MG63 (cell line): ENCODE results near the gene HOXD13. TPM values are rescaled to one million over a fixed set of nuclear protein-coding genes. Genes with fewer than 3 reads are reported as not detected.
A peak's percentile ranks its signal among the peaks of the same experiment; 100 is the strongest.

Experiments used
- DNase-seq: peaks from one replicate; pipeline ENCODE4 v3.0.0-alpha.2; 2020
- H3K27me3 ChIP-seq: fragments of 250-450 bp; sonication (Bioruptor Pico); 2 replicates; pipeline ENCODE4 v1.5.1; 2020; ENCODE audit warnings: mild to moderate bottlenecking, moderate library complexity
- H3K36me3 ChIP-seq: fragments of 250-450 bp; sonication (Bioruptor Pico); 2 replicates; pipeline ENCODE4 v1.5.1; 2020; ENCODE audit warnings: mild to moderate bottlenecking, moderate library complexity
- H3K4me3 ChIP-seq: fragments of 250-450 bp; sonication (Bioruptor Pico); 2 replicates; pipeline ENCODE4 v1.5.1; 2020; ENCODE audit warnings: mild to moderate bottlenecking, moderate library complexity
- H3K9me3 ChIP-seq: fragments of 250-450 bp; sonication (Bioruptor Pico); 2 replicates; pipeline ENCODE4 v1.5.1; 2020; ENCODE audit warnings: mild to moderate bottlenecking, moderate library complexity
- total RNA-seq: library from RNA; depleted of rRNA; stranded (reverse); fragments of >200 nt; shearing (Covaris generic); gene quantifications from 2 replicates; pipeline ENCODE4 v1.2.3, GENCODE V29; 2014; ENCODE audit warnings: low replicate concordance

Gene HOXD13
- total RNA-seq, 1 experiment from 2014 or later, result 5.4 TPM

DNA sequence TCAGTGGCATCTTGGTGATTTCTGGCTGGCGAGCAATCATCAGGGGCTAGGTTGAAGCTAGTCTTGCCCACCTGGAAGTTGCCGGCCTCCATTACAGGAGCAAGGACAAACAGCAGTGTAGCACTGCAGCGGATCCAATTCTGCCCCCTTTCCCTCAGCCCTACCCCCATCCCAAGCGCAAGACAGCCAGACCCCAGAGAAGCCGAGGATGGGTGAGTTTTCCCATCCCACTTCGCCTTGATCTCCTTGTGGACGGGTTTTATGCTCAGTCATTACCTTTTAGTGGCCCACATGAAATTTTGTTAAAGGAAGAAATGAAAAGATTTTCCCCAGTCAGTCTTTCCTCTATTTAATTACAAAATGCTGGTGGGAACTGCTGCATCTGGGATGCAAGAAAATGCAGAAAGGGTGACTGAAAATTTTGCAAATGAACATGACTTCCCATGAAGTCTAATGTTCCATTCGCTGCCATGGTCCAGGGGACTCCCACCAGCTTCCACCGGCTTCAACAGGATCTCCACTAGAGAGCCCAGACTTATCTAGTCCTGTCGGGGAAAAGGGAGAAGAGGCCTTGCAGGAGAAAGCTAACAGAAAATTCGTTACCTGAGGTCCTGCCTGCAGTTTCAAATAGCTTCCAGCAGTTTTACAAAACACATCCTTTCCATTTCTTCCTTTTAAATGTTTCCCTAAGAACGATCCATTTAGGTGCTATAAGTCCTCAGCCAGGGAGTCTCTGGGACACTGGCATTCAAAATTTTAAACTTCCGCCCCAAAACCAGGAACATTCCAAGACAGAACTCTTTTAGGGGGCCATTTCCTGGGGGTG lies 28.1 kb downstream of the HOXD13 start:
- Histone ChIP-seq H3K4me3 (no peak overlapping the region), H3K9me3 (no peaks in the 10 kb centered on the region), H3K36me3 (peaks cover 3% of the 10 kb centered on the region; the same call in 1 of the 2 replicates), H3K27me3 (no peaks in the 10 kb centered on the region)
- no peak for DNase-seq

DNA sequence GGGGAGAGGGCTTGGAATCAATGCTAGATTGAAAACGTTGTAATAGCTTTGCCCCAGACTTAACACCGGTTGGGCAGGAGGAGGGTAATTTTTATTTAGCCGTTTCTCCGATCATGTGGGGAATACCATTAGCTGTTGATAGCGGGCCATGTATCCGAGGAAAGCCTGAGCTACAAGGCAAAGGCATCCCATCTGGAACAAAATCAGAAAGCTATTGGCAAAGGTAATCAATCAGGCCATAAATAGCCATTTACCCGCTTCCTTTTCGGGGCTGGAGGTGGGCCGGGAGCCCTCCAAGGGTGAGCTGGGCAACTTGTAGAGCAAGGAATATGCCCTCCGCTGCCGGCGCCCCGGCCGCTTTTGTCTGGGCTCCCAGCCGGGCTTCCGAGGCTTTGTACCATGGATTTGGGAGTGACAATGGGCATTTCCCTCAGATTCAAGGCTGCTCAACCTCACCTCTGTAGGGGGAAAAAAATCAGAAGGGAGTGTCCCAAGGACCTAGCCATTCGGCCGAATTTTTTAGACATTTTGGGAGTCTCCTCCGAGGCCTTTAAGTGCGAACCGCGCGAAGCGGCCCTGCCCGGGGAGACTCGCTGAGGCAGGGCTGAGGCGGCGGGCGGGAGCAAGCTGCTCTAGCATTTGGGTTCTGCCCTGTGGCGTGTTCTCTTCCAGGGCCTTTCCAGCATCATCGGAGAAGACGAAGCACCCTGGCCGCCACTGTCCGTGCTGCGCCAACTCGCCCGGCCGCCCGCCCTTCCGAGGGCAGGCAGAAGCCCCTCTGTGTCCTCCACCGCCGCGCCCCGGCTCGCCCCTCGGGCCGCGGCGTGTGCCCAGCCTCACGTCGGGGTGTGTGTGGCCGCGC lies 28.9 kb downstream of the HOXD13 start:
- peaks cover 3% of the 10 kb centered on the region; the same call in 1 of the 2 replicates for H3K36me3 ChIP-seq
- no peaks in the 10 kb centered on the region for H3K9me3 ChIP-seq
- DNase-seq, result no peak
- no peak overlapping the region for H3K4me3 ChIP-seq
- no peaks in the 10 kb centered on the region for H3K27me3 ChIP-seq

DNA sequence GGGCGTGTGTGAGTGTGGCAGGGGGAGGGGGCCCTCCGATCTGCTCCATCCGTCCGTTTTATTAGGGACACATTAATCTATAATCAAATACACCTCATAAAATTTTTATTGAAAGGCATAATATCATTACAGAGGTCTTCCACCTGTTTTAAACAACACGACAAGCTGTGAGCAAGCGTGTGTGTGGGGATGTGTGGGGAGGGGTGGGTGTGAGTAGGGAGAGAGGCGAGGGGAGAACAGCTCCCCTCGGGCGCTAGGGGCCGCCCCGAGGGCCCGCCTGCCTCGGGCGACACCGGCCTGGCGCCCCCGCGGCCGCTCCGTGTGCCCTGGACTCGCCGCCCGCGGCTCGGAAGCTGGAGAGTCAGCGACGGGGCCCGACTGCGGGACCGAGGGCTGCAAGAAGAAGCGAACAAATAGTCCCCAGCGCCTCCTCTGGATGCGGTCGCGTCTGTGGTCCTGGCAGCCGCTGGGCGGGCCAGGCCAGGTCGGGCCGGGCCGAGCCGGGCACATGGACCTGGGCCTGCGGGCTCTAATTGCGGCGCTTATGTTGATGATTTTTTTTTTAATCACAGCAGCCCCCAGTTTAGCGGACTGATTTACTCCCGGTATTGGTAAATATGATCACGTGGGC lies 29.6 kb downstream of the HOXD13 start:
- Histone ChIP-seq H3K4me3 (peak overlapping the region; percentile 48), H3K36me3 (no peaks in the 10 kb centered on the region), H3K9me3 (no peaks in the 10 kb centered on the region), H3K27me3 (no peaks in the 10 kb centered on the region)
- no peak for DNase-seq

DNA sequence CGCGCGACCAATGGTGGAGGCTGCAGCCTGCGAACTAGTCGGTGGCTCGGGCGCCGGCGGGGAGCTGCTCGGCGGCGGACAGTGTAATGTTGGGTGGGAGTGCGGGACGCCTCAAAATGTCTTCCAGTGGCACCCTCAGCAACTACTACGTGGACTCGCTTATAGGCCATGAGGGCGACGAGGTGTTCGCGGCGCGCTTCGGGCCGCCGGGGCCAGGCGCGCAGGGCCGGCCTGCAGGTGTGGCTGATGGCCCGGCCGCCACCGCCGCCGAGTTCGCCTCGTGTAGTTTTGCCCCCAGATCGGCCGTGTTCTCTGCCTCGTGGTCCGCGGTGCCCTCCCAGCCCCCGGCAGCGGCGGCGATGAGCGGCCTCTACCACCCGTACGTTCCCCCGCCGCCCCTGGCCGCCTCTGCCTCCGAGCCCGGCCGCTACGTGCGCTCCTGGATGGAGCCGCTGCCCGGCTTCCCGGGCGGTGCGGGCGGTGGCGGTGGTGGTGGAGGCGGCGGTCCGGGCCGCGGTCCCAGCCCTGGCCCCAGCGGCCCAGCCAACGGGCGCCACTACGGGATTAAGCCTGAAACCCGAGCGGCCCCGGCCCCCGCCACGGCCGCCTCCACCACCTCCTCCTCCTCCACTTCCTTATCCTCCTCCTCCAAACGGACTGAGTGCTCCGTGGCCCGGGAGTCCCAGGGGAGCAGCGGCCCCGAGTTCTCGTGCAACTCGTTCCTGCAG lies 30.3 kb downstream of the HOXD13 start, which contains the start of gene HOXD9:
TSS of gene HOXD9 (plus strand) at position 37 of the 728 bp plus-strand sequence. CDS start at position 87, 50 bp downstream.
- DNase-seq, result peak; percentile 74
- Histone ChIP-seq H3K4me3 (peak within 1 kb of the TSS; percentile 48), H3K36me3 (no peaks in the 10 kb centered on the region), H3K27me3 (no peaks in the 10 kb centered on the region), H3K9me3 (no peaks in the 10 kb centered on the region)

DNA sequence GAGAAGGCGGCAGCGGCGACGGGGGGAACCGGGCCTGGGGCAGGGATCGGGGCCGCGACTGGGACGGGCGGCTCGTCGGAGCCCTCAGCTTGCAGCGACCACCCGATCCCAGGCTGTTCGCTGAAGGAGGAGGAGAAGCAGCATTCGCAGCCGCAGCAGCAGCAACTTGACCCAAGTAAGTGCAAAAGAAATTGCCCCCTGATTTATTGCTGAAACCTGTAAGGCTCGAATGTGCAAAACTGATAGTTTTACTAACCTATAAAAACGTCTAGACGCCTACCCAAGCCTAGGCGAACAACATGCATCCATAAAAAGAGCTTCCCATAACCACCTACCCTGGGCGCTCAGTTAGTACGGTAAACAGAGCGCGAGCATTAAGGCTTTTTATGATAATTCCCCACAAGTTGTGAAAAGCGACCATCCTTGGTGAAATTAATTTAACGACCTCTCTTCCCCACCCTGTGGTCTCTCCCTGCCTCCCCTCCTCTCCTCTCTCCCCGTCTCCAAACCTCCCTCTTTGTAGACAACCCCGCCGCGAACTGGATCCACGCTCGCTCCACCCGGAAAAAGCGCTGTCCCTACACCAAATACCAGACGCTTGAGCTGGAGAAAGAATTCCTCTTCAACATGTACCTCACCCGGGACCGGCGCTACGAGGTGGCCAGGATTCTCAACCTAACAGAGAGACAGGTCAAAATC lies 31.0 kb downstream of the HOXD13 start:
- Histone ChIP-seq H3K4me3 (peak overlapping the region; percentile 48), H3K27me3 (no peaks in the 10 kb centered on the region), H3K36me3 (no peaks in the 10 kb centered on the region), H3K9me3 (no peaks in the 10 kb centered on the region)
- DNase-seq, result no peak

DNA sequence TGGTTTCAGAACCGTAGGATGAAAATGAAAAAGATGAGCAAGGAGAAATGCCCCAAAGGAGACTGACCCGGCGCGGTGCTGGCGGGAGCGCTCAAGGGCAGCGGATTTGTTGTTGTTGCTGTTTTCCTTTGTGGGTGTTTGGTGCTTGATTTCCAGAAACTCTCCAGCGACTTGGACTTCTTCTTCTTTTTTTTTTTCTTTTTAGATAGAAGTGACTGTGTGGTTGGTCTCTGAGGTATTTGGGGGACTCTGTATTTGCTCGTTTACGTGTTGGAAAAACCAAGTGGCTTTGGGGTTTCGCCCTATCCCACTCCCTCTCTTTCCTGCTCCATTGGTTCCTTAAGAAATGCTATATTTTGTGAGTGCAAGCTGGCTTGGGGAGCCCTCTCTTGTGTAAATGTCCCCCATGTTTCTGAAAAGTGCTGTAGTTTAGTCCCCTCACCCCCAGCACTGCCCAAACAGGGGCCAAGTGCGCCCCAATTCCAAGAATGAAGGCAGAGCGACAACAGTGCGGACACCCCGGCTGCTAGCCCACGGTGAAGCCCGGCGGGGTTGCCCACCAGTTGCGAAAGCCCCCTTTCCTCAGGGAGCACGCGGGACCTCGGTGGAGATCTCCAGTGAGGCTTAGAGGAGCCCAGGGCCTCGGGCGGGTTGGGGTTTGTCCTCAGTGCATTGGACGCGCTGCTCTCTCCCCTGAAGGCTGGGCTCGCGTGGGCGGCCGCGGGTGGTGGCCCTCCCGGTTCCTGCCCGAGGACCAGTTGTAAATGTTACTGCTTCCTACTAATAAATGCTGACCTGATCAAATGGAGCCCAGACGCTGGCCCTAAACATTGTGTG lies 31.8 kb downstream of the HOXD13 start:
- Histone ChIP-seq H3K27me3 (no peaks in the 10 kb centered on the region), H3K4me3 (no peak overlapping the region)
- no peak for DNase-seq

DNA sequence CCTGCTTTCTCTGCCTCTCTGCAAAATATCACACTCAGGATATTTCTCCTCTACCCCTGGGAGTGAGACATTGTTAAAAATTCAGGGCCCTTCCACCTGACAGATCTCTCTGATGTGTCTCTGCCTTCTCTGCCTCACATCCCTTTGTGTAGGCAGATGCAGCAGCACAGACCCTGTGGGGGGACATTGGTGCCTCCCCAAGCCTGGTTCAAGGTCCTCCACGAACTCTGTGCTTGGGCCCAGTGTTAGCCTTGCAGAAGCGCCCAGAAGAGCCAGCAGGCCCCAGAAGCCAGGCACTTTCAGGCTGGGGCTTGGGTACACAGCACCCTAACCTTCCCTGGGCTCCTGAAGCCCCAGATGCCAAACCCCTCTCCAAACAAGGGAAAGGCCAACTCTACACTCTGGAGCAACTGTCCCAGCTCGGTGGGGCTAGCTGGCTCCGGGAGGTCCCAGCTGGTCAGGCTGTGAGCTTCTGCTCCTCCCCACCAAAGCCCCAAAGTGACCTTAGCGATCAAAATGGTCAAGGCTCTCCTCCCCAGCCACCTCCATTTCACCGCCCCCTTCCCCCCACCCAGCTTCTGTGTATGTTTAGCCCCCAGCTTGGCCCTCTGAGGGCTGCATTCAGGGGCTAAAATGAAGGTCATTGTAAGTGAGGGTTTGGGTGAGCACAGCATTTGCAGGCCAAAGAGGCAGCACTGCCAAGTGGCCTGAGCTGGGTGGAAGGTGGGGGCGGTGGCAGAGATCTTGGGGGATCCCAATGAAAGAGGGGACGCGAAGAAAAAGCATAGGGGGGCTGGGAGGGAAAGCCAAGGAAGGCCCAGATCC lies 32.6 kb downstream of the HOXD13 start:
- no peaks in the 10 kb centered on the region for H3K36me3 ChIP-seq
- no peaks in the 10 kb centered on the region for H3K27me3 ChIP-seq
- no peaks in the 10 kb centered on the region for H3K9me3 ChIP-seq
- DNase-seq, result no peak
- no peak overlapping the region for H3K4me3 ChIP-seq

More for the DNA sequence above, 31.8 kb downstream of the HOXD13 start:
- Histone ChIP-seq H3K36me3 (no peaks in the 10 kb centered on the region), H3K9me3 (no peaks in the 10 kb centered on the region)

DNA sequence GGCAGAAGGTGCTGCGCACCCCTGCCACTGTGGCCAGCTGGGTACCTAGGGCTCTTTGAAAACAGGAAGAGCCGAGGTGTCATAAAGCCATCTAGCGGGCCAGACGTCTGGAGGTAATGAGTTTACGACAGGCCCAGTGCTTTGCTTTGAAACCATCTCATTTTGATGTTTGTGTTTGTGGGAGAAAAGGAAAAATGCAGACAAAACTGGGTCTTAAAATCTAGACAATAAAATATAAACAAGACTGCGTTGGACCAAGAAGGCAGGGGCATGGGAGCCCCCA lies 33.2 kb downstream of the HOXD13 start:
- H3K27me3 ChIP-seq, result no peaks in the 10 kb centered on the region
- no peak overlapping the region for H3K4me3 ChIP-seq
- no peak for DNase-seq
- H3K36me3 ChIP-seq, result no peaks in the 10 kb centered on the region
- no peaks in the 10 kb centered on the region for H3K9me3 ChIP-seq

DNA sequence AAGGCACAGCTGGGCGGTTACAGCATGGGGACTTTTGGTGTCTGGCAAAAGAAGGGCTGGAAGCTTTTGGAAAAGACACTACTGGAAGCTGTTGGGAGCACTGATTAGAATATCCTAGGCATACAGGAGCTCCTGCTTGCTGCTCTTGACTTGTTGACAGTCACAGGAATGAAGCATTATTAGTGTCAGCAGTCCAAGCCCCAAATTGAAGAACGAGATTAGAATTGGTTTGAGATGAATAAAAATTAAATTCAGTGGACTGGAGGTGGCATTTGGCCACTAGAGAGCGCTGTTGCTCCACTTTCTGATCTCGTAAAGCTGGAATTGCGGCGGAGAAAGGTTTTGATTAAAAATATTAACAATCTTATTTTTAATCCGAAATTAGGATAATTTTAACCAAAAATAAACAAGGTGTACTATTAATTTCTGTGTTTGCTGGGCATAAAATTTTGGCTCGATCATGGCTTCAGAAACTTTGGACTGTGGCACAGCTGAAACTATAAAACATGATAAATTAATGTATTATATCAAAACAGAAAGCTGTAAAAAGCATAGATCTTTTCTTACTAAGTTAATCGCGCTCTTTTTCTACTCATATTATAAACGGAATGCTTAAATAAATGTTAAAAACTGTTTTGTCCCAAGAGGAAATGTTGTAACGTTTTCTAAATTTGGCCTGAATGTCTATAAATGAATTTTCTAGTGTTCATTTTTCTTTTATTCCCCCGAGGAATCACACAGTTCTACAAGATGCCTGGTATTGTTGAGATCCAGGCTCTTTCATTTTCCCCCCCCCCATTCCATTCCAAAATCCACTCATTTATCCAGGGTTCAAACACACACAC lies 34.6 kb downstream of the HOXD13 start:
- H3K9me3 ChIP-seq, result no peaks in the 10 kb centered on the region
- H3K4me3 ChIP-seq, result peak overlapping the region; percentile 31
- H3K36me3 ChIP-seq, result no peaks in the 10 kb centered on the region
- peak; percentile 23 for DNase-seq
- H3K27me3 ChIP-seq, result no peaks in the 10 kb centered on the region

DNA sequence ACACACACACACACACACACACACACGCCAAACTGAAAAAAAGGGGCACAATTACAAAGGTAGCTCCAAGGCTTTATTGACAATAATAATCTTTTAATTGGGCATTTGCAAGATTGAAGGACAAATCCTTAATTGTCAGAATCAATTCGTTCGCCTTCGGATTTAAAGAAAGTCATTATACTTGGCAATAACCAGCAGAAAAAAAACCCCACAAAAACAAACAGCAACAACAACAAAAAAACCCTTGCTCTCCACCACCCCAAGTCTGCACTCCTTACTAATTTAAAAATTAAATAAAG lies 35.2 kb downstream of the HOXD13 start:
- Histone ChIP-seq H3K36me3 (no peaks in the 10 kb centered on the region), H3K4me3 (peak overlapping the region; percentile 52), H3K27me3 (no peaks in the 10 kb centered on the region), H3K9me3 (no peaks in the 10 kb centered on the region)
- no peak for DNase-seq

DNA sequence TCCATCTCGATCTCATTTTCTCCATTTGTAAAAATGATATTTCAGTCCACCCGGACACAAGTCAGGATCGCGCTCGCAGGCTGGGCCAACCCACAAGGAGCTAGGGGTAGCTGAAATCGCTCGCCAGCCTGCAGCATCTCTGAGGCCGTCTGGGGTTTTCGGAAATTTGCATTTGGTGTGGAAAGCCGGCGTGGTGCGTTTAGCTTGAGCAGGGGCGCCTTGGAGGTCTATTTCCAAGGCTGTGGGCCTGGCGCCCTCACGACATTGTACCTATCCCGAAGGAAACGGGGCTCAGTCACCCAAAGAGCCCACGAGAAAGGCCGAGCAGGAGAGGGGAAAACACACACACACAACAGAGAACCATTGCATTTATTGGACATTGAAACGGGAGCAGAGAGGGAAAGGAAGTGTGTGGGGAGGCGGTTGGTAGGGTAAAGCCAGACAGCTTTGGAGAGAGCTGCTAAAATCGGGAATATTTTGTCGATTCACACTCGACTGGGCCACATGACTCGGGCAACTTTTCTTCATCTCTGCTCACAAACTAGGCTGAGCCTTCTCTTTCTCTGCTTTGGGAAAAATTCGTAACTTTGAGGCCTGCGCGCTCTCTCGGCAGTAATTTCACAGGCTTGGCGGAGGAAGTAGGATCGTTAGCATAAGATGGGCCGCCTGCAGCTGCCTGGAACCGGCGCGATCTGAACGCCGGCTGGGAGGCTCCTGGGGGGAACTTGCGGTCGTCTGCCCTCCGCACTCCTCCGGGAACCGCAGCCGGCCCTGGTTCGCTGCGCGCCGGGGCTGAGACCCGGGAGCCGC lies 35.9 kb downstream of the HOXD13 start:
- DNase-seq, result peak; percentile 43
- Histone ChIP-seq H3K27me3 (no peaks in the 10 kb centered on the region), H3K9me3 (no peaks in the 10 kb centered on the region), H3K36me3 (no peaks in the 10 kb centered on the region), H3K4me3 (peak overlapping the region; percentile 52)

DNA sequence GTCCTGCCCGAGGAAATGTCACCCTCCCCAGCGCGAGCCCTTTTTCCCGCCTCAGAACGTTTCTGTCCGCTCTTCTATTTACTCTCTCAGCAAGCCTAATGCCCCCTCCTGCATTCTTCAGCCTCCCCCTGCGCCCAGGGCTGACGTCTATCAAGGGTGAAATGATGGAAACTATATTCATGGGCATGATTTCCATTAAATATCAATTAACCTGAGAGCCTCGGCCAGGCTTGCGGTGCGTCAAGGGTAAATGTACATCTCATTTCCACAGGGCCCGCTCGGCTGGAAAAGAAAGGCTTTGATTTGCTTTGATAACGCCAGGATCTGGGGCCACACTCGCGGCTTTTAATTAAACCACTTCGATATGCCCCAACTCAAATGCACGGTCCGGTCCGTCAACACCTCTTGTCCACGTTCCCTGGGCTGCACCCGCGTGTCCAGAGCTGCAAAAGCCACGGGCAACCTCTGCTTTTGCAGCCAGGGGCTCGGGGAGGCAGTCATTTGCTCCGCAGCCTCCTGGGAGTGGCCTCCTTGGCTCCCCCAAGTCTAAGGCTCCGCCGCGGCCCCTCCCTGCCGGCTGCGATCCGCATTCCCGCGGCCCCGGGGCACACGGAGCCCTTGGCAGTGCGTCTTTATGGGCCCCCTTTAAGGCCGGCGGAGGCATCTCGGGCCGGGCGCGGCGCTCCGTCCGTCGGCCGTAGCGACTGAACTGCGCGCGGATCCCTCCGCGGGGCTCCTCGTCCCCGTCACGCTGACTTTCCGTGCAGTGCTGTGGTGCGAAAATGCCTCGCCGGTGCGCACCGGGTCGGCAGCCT lies 36.7 kb downstream of the HOXD13 start, which contains the start of gene HOXD8:
TSS of gene HOXD8 (plus strand) at position 724 of the 815 bp plus-strand sequence. CDS start 662 bp downstream, outside the sequence.
- no peaks in the 10 kb centered on the region for H3K27me3 ChIP-seq
- H3K4me3 ChIP-seq, result peak within 1 kb of the TSS; percentile 57
- H3K9me3 ChIP-seq, result no peaks in the 10 kb centered on the region
- H3K36me3 ChIP-seq, result no peaks in the 10 kb centered on the region
- peak; percentile 91 for DNase-seq

DNA sequence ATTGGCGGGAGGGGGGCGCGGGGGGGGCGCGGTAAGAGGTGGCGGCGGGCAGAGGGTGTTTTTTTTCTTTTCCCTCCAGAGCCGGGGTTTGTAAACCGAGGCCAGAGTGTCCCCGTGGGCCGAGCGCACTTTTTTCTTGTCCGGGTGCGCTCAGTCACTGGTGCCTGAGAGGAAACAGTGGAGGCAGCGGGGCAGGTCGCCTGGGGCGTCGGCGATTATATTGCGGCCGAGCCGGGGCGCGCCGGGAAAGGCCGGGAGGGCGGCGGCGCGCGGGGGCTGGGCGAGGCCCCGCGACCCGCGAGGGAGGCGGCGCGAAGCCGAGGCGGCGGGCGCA lies 37.3 kb downstream of the HOXD13 start:
- DNase-seq, result no peak
- peak overlapping the region; percentile 52 for H3K4me3 ChIP-seq
- H3K27me3 ChIP-seq, result no peaks in the 10 kb centered on the region
- H3K36me3 ChIP-seq, result no peaks in the 10 kb centered on the region
- H3K9me3 ChIP-seq, result no peaks in the 10 kb centered on the region
